ENCODE results near the gene FNDC3A.

The FNDC3A gene

GRCh38 chr13:49238621-49239020 lies 262.9 kb downstream of the FNDC3A start:
- H3K27me3 ChIP-seq (replicated peaks; ENCODE audit: insufficient read depth, low read length), result no peaks in the 10 kb centered on the region
- no peaks in the 10 kb centered on the region for H3K4me1 ChIP-seq (ENCODE audit: low read length)
- no peak overlapping the region for H3K4me3 ChIP-seq (ENCODE audit: low read length)
- no peaks in the 10 kb centered on the region for H3K79me2 ChIP-seq (ENCODE audit: low read length)
- no peaks in the 10 kb centered on the region for H4K20me1 ChIP-seq (ENCODE audit: insufficient read depth, low read length)
- H3K9me3 ChIP-seq (replicated peaks; ENCODE audit: insufficient read depth, low read length), result no peaks in the 10 kb centered on the region
- H3K9ac ChIP-seq (ENCODE audit: low read length), result no peak overlapping the region
- no peak overlapping the region for H3K27ac ChIP-seq (ENCODE audit: low read length)
- no peaks in the 10 kb centered on the region for H3K36me3 ChIP-seq (replicated peaks; ENCODE audit: insufficient read depth, low read length)
- TF ChIP-seq EZH2 (optimal IDR thresholded peaks at IDR 0.05; ENCODE audit: low read depth, low read length), result no peak
- TF ChIP-seq EZH2phosphoT487 (IDR thresholded peaks at IDR 0.05; ENCODE audit: low read length), result no peak
- no peak for TF ChIP-seq CTCF (IDR thresholded peaks at IDR 0.05; ENCODE audit: low read length)
- no peaks in the 10 kb centered on the region for H3F3A ChIP-seq (ENCODE audit: insufficient read depth, low read length)
- H3K9me2 ChIP-seq (replicated peaks; ENCODE audit: insufficient read depth, low read length), result no peaks in the 10 kb centered on the region
- H3K4me2 ChIP-seq (ENCODE audit: low read depth, low read length), result no peak overlapping the region
- DNase-seq, result no peak
- no peak overlapping the region for H2AFZ ChIP-seq (ENCODE audit: low read length)

DNA sequence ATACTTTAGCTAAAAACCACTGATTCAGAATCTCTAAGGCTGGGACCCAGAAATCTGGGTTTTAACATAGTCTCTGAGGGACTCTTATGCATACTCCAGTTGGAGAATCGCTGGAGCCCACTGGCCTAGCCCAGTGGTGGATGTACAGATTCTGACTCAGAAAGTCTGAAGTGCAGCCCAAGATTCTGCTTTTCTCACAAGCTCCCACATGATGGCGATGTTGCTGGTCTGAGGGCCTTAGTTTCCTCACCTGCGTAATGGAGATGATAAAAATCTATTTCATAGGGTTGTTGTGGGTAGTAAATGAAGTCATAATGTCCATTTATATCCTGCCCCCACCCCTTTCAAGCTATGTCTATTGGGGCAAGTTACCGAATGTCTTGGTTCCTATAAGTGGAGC lies 264.3 kb downstream of the FNDC3A start:
- Histone ChIP-seq H4K20me1 (ENCODE audit: insufficient read depth, low read length) (no peaks in the 10 kb centered on the region), H3K4me2 (ENCODE audit: low read depth, low read length) (no peak overlapping the region), H3K9ac (ENCODE audit: low read length) (no peak overlapping the region), H3K9me3 (replicated peaks; ENCODE audit: insufficient read depth, low read length) (no peaks in the 10 kb centered on the region), H2AFZ (ENCODE audit: low read length) (no peak overlapping the region), H3K4me1 (ENCODE audit: low read length) (no peaks in the 10 kb centered on the region), H3K36me3 (replicated peaks; ENCODE audit: insufficient read depth, low read length) (no peaks in the 10 kb centered on the region), H3K27me3 (replicated peaks; ENCODE audit: insufficient read depth, low read length) (no peaks in the 10 kb centered on the region), H3K9me2 (replicated peaks; ENCODE audit: insufficient read depth, low read length) (no peaks in the 10 kb centered on the region), H3K79me2 (ENCODE audit: low read length) (no peaks in the 10 kb centered on the region), H3K27ac (ENCODE audit: low read length) (no peak overlapping the region), H3K4me3 (ENCODE audit: low read length) (no peak overlapping the region), H3F3A (ENCODE audit: insufficient read depth, low read length) (no peaks in the 10 kb centered on the region)
- peak; percentile 16 for DNase-seq
- TF ChIP-seq CTCF (IDR thresholded peaks at IDR 0.05; ENCODE audit: low read length) (peak; percentile 39), EZH2 (optimal IDR thresholded peaks at IDR 0.05; ENCODE audit: low read depth, low read length) (no peak), EZH2phosphoT487 (IDR thresholded peaks at IDR 0.05; ENCODE audit: low read length) (no peak)

DNA sequence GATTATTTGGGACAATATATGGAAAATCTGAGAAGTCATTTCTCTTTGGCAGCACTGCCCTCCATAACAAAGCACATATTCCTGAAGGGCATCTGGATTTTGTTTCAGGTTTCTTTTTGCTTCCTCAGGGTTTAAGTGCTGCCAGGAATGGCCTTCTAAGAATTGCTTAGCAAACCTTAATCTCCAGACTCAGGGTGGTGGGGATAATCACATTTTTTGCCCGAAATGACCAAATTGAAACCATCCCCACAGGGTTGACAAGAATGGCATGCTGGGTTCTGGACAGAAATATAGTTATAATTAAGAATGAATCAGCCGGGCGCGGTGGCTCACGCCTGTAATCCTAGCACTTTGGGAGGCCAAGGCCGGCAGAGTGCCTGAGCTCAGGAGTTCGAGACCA lies 265.6 kb downstream of the FNDC3A start:
- no peaks in the 10 kb centered on the region for H3K27me3 ChIP-seq (replicated peaks; ENCODE audit: insufficient read depth, low read length)
- TF ChIP-seq EZH2 (optimal IDR thresholded peaks at IDR 0.05; ENCODE audit: low read depth, low read length) (no peak), CTCF (IDR thresholded peaks at IDR 0.05; ENCODE audit: low read length) (no peak), EZH2phosphoT487 (IDR thresholded peaks at IDR 0.05; ENCODE audit: low read length) (no peak)

More for the DNA sequence above, 265.6 kb downstream of the FNDC3A start:
- H3K9me2 ChIP-seq (replicated peaks; ENCODE audit: insufficient read depth, low read length), result no peaks in the 10 kb centered on the region
- DNase-seq, result no peak
- H3K27ac ChIP-seq (ENCODE audit: low read length), result no peak overlapping the region
- H3K4me2 ChIP-seq (ENCODE audit: low read depth, low read length), result no peak overlapping the region
- no peaks in the 10 kb centered on the region for H3F3A ChIP-seq (ENCODE audit: insufficient read depth, low read length)
- no peaks in the 10 kb centered on the region for H3K9me3 ChIP-seq (replicated peaks; ENCODE audit: insufficient read depth, low read length)
- H4K20me1 ChIP-seq (ENCODE audit: insufficient read depth, low read length), result no peaks in the 10 kb centered on the region
- H3K9ac ChIP-seq (ENCODE audit: low read length), result no peak overlapping the region
- no peaks in the 10 kb centered on the region for H3K36me3 ChIP-seq (replicated peaks; ENCODE audit: insufficient read depth, low read length)
- H3K4me3 ChIP-seq (ENCODE audit: low read length), result no peak overlapping the region
- H3K79me2 ChIP-seq (ENCODE audit: low read length), result no peaks in the 10 kb centered on the region
- H2AFZ ChIP-seq (ENCODE audit: low read length), result no peak overlapping the region
- H3K4me1 ChIP-seq (ENCODE audit: low read length), result no peaks in the 10 kb centered on the region

Data from MM.1S (cell line).